ENCODE data around the gene LMOD1. TPM values are rescaled to one million over a fixed set of nuclear protein-coding genes. Genes with fewer than 3 reads are reported as not detected.
"Not testable (repeated sequence)": the region's sequence is repeated elsewhere in the genome, so short reads cannot be mapped to it uniquely, and the experiment has no call there.

Gene LMOD1
- total RNA-seq, 2 donors from 2014 or later, result not detected

DNA sequence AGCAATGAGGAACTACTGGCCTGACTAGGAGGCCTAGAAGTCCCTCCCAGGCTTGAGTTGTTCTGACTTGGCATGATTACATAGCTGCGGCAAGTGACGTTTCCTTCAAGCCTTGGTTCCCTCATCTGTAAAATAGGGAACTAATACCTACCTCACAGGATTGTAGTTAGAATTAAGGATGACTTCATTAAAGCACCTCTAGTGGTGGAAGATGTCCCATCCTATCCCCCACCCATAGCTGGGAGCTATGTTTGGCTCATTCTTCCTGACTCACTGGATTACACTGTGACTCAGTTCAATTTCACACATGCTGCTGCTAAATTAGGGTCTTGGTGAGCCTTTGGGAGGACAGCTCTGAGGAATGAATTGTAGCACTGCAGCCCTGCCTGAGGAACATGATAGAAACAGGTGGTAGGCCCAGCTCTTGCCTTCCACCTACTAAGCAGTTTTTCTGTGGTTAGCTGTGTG is 63.6 kb downstream of the LMOD1 start:
- H3K36me3 Mint-ChIP-seq (ENCODE audit: insufficient read depth in 2 of 2), result no peaks in the 10 kb centered on the region
- no peaks in the 10 kb centered on the region for H3K9me3 Mint-ChIP-seq
- H3K4me3 Mint-ChIP-seq, result no peak overlapping the region
- H3K4me1 Mint-ChIP-seq (ENCODE audit: low read depth), result no peaks in the 10 kb centered on the region
- peak; percentile 21 to 34 for ATAC-seq (replicated peaks in 1 of 2)
- DNase-seq, result no peak
- peaks cover 21% of the 10 kb centered on the region for H3K27me3 Mint-ChIP-seq (ENCODE audit: low read depth)
- H3K27ac Mint-ChIP-seq, result no peak overlapping the region

- Mint-ChIP-seq H3K4me1 (ENCODE audit: low read depth) (no peaks in the 10 kb centered on the region), H3K36me3 (ENCODE audit: insufficient read depth in 2 of 2) (peaks cover 0 to 4% of the 10 kb centered on the region in 2 donors), H3K4me3 (no peak overlapping the region), H3K9me3 (no peaks in the 10 kb centered on the region), H3K27me3 (ENCODE audit: low read depth) (peaks cover 10% of the 10 kb centered on the region), H3K27ac (no peak overlapping the region)
- ATAC-seq (replicated peaks in 1 of 2) (no peak), DNase-seq (no peak)
Observed at GRCh38 chr1:201881617-201882016, 64.7 kb downstream of the LMOD1 start.

- H3K4me1 Mint-ChIP-seq (ENCODE audit: low read depth), result no peaks in the 10 kb centered on the region
Observed at GRCh38 chr1:201880928-201881571, 65.3 kb downstream of the LMOD1 start.

DNA sequence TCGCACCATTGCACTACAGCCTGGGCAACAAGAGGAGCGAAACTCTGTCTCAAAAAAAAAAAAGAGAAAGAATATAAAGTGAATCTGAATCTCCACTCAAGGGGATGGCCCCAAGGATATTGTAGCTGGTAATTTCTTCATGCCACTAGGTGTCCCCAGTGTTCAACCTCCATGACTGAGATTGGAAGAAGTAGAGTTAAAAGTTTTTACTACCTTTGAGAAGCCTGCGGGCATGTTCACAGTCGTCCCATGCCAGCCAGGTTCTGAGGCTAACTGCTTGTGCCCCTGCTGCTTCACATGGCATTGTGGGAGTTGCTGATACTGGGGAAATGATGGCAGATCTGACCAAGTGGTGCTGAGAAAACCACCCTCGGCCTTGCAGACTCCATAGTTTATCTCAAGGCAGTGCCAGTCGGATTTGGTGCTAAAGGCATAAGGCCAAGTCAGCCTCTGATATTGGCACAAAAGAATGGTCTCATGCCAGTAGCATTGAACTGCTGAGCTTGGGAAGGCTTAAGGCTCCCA is 68.4 kb downstream of the LMOD1 start:
- peak; percentile 51 to 53 for ATAC-seq (replicated peaks in 1 of 2)
- no peaks in the 10 kb centered on the region for H3K9me3 Mint-ChIP-seq
- H3K27me3 Mint-ChIP-seq (ENCODE audit: low read depth), result no peaks in the 10 kb centered on the region
- H3K36me3 Mint-ChIP-seq (ENCODE audit: insufficient read depth in 2 of 2), result peaks cover under 1 to 5% of the 10 kb centered on the region in 2 donors
- no peaks in the 10 kb centered on the region for H3K4me1 Mint-ChIP-seq (ENCODE audit: low read depth)
- no peak overlapping the region for H3K27ac Mint-ChIP-seq
- no peak overlapping the region for H3K4me3 Mint-ChIP-seq
- no peak for DNase-seq

More at GRCh38 chr1:201880928-201881571, 65.3 kb downstream of the LMOD1 start:
- peaks cover 0 to 5% of the 10 kb centered on the region in 2 donors for H3K36me3 Mint-ChIP-seq (ENCODE audit: insufficient read depth in 2 of 2)
- DNase-seq (no peak), ATAC-seq (replicated peaks in 1 of 2) (no peak)
- H3K9me3 Mint-ChIP-seq, result no peaks in the 10 kb centered on the region
- H3K27ac Mint-ChIP-seq, result no peak overlapping the region
- H3K27me3 Mint-ChIP-seq (ENCODE audit: low read depth), result peaks cover 6% of the 10 kb centered on the region
- H3K4me3 Mint-ChIP-seq, result no peak overlapping the region

GRCh38 chr1:201876148-201876818 is 70.1 kb downstream of the LMOD1 start:
- DNase-seq (no peak), ATAC-seq (replicated peaks in 1 of 2) (no peak)
- Mint-ChIP-seq H3K4me3 (no peak overlapping the region), H3K27me3 (ENCODE audit: low read depth) (no peaks in the 10 kb centered on the region), H3K9me3 (no peaks in the 10 kb centered on the region), H3K36me3 (ENCODE audit: insufficient read depth in 2 of 2) (peaks cover 7 to 18% of the 10 kb centered on the region in 2 donors), H3K4me1 (ENCODE audit: low read depth) (no peaks in the 10 kb centered on the region), H3K27ac (no peak overlapping the region)

DNA sequence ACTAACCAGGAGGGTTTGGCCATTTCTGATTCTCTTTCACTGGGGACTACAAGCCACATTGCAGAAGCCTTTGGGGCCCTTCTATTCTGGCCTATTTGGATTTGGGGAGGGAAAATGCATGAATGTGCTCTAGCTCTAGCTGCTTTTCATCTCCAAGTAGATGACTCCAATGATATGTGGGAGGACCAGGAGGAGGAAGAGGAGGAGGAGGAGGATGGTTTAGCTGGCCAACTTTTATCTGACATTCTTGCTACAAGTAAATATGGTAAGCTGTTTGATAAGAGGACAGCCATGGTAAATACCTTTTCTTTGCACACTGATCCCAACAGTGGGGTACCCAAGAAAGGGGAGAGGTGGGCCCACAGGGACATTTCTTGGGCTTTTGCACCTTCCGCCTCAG is 71.7 kb downstream of the LMOD1 start:
- Mint-ChIP-seq H3K27me3 (ENCODE audit: low read depth) (no peaks in the 10 kb centered on the region), H3K4me3 (no peak overlapping the region), H3K9me3 (no peaks in the 10 kb centered on the region), H3K27ac (no peak overlapping the region), H3K36me3 (ENCODE audit: insufficient read depth in 2 of 2) (peaks cover 10 to 30% of the 10 kb centered on the region in 2 donors), H3K4me1 (ENCODE audit: low read depth) (no peaks in the 10 kb centered on the region)
- no peak for ATAC-seq (replicated peaks in 1 of 2)
- no peak for DNase-seq

GRCh38 chr1:201870397-201870796 is 76.0 kb downstream of the LMOD1 start:
- Mint-ChIP-seq H3K27ac (no peak overlapping the region), H3K4me3 (no peak overlapping the region), H3K36me3 (ENCODE audit: insufficient read depth in 2 of 2) (peaks cover 13 to 34% of the 10 kb centered on the region in 2 donors), H3K4me1 (ENCODE audit: low read depth) (no peaks in the 10 kb centered on the region), H3K27me3 (ENCODE audit: low read depth) (no peaks in the 10 kb centered on the region), H3K9me3 (no peaks in the 10 kb centered on the region)
- ATAC-seq (replicated peaks in 1 of 2) (no peak), DNase-seq (no peak)

DNA sequence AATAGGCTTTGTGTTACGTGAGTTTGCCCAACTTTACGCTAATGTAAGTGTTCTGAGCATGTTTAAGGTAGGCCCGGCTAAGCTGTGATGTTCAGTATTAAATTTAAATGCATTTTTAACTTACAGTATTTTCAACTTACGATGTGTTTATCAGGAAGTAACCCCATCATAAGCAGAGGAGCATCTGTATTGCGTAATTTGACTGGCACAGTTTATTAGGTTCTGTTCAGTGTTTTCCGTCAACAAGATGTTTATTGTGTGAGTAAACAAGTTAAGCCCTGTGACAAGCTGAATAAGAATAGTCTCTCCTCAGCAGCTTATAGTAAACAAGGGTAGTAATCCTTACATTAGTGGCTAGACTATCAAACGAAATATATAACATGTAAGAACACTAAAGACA is 84.9 kb downstream of the LMOD1 start:
- H3K27me3 Mint-ChIP-seq (ENCODE audit: low read depth), result no peaks in the 10 kb centered on the region
- H3K4me1 Mint-ChIP-seq (ENCODE audit: low read depth), result no peaks in the 10 kb centered on the region
- ATAC-seq (replicated peaks in 1 of 2) (no peak), DNase-seq (no peak)
- no peak overlapping the region for H3K27ac Mint-ChIP-seq
- no peaks in the 10 kb centered on the region for H3K9me3 Mint-ChIP-seq
- peaks cover 3 to 28% of the 10 kb centered on the region in 2 donors for H3K36me3 Mint-ChIP-seq (ENCODE audit: insufficient read depth in 2 of 2)
- no peak overlapping the region for H3K4me3 Mint-ChIP-seq

DNA sequence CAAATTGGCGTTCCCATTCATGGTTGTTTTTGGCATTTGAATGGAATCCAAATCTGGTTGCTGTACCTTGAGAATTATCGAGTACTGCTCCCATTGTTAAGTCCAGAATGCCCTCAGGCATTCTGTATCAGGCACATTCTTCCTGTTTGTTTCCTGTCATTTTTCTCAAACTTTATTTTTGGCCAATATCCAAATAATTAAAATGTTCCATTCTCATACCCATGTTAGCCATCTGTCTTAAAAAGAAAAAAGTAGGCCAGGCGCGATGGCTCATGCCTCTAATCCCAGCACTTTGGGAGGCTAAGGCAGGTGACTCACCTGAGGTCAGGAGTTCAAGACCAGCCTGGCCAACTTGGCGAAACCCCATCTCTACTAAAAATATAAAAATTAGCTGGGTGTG is 86.9 kb downstream of the LMOD1 start:
- ATAC-seq (replicated peaks in 1 of 2), result no peak
- no peaks in the 10 kb centered on the region for H3K4me1 Mint-ChIP-seq (ENCODE audit: low read depth)
- no peak overlapping the region for H3K4me3 Mint-ChIP-seq
- H3K9me3 Mint-ChIP-seq, result no peaks in the 10 kb centered on the region
- no peak overlapping the region for H3K27ac Mint-ChIP-seq
- no peaks in the 10 kb centered on the region for H3K27me3 Mint-ChIP-seq (ENCODE audit: low read depth)
- peaks cover 5 to 38% of the 10 kb centered on the region in 2 donors for H3K36me3 Mint-ChIP-seq (ENCODE audit: insufficient read depth in 2 of 2)
- no peak for DNase-seq

DNA sequence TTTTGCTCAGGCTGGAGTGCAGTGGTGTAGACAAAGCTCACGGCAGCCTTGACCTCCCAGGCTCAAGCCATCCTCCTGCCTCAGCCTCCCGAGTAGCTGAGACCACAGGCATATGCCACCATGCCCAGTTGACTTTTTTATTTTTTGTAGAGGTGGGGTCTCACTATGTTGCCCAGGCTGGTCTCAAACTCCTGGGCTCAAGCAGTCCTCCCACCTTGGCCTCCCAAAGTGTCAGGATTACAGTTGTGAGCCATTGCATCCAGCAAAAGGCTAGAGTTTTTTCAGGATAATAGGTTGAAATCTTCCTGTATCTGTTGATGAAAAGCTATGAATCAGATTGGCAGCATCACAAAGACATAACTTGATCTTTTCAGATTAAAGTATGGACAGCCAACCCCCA is 89.6 kb downstream of the LMOD1 start:
- H3K36me3 Mint-ChIP-seq (ENCODE audit: insufficient read depth in 2 of 2), result peaks cover 5 to 40% of the 10 kb centered on the region in 2 donors
- H3K27ac Mint-ChIP-seq; H3K4me3 Mint-ChIP-seq; H3K9me3 Mint-ChIP-seq; H3K4me1 Mint-ChIP-seq (ENCODE audit: low read depth); DNase-seq; ATAC-seq (replicated peaks in 1 of 2); H3K27me3 Mint-ChIP-seq (ENCODE audit: low read depth): not testable (repeated sequence)

- H3K27me3 Mint-ChIP-seq (ENCODE audit: low read depth), result no peaks in the 10 kb centered on the region
- ATAC-seq (replicated peaks in 1 of 2) (no peak), DNase-seq (no peak)
- H3K9me3 Mint-ChIP-seq, result no peaks in the 10 kb centered on the region
- H3K27ac Mint-ChIP-seq, result no peak overlapping the region
- no peak overlapping the region for H3K4me3 Mint-ChIP-seq
- peaks cover 7% of the 10 kb centered on the region for H3K4me1 Mint-ChIP-seq (ENCODE audit: low read depth)
- peaks cover 4 to 28% of the 10 kb centered on the region in 2 donors for H3K36me3 Mint-ChIP-seq (ENCODE audit: insufficient read depth in 2 of 2)
Observed at GRCh38 chr1:201851949-201852348, 94.4 kb downstream of the LMOD1 start.

DNA sequence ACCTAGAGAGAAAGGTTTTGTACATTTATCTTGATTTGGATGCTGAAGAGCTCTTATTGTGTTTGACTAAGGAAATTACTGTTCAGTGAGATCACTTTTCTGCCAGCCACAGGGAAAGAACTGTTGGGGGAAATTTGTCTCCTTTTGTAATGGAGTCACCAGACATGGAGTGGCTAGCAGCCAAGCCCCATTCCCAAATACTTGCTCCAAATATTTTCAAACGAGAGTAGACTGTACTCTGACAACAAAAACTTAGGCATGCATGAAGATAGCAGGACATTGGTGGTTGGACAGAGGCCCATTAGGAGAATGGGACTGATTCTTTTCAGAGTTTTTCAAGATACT is 96.3 kb downstream of the LMOD1 start:
- Mint-ChIP-seq H3K4me1 (ENCODE audit: low read depth) (peaks cover 12% of the 10 kb centered on the region), H3K27ac (no peak overlapping the region), H3K9me3 (no peaks in the 10 kb centered on the region)

GRCh38 chr1:201849372-201850052 is 96.8 kb downstream of the LMOD1 start:
- Mint-ChIP-seq H3K4me3 (no peak overlapping the region), H3K27me3 (ENCODE audit: low read depth) (no peaks in the 10 kb centered on the region), H3K36me3 (ENCODE audit: insufficient read depth in 2 of 2) (peaks cover 1 to 15% of the 10 kb centered on the region in 2 donors), H3K9me3 (no peaks in the 10 kb centered on the region), H3K27ac (peak overlapping the region; percentile 2), H3K4me1 (ENCODE audit: low read depth) (peaks cover 12% of the 10 kb centered on the region)
- no peak for DNase-seq
- no peak for ATAC-seq (replicated peaks in 1 of 2)

More for the DNA sequence above, 96.3 kb downstream of the LMOD1 start:
- Mint-ChIP-seq H3K4me3 (no peak overlapping the region), H3K27me3 (ENCODE audit: low read depth) (no peaks in the 10 kb centered on the region), H3K36me3 (ENCODE audit: insufficient read depth in 2 of 2) (peaks cover 4 to 17% of the 10 kb centered on the region in 2 donors)
- DNase-seq (no peak), ATAC-seq (replicated peaks in 1 of 2) (no peak)

All from activated T-cell treated with anti-CD3 and anti-CD28 coated beads, Interleukin-2, amount 50 U/mL, for 72 hours (primary cell).